Measurements from ENCODE around the gene CSNK1G2.

CSNK1G2 gene

DNA sequence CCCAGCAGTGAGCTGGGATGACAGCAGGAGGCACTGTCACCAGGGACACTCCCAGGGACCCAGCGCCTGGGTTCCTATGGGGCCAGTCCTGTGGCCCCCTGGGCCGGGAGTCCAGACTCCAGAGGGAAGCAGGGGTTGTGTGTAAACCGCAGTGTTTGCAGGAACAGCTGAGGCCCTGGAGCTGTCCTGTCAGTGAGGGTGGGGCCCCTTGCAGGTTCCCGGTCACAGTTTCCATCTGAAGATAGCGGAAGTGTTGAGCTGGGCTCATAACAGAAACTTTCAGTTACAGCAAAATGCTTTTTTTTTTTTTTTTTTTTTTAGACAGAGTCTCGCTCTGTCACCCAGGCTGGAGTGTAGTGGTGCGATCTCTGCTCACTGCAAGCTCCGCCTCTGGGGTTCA, 17.7 kb upstream of the CSNK1G2 start:
- Histone ChIP-seq H3K27me3 (replicated peaks in 2 of 5; ENCODE audit: control insufficient read depth in 4 of 5, insufficient read depth in 5 of 5, low read length in 4 of 5) (no peaks in the 10 kb centered on the region), H3K4me1 (ENCODE audit: control extremely low read depth in 1 of 4, control insufficient read depth in 4 of 4, insufficient read depth in 4 of 4, low read length in 3 of 4) (no peaks in the 10 kb centered on the region), H3K36me3 (ENCODE audit: control insufficient read depth in 4 of 4, insufficient read depth in 4 of 4, low read length in 3 of 4) (peaks cover 0 to 58% (median 34%) of the 10 kb centered on the region in 4 experiments), H3K27ac (ENCODE audit: insufficient read depth in 1 of 2, low read depth in 1 of 2, low read length in 2 of 2, poor library complexity in 1 of 2, severe bottlenecking in 2 of 2) (no peak overlapping the region), H3K9me3 (ENCODE audit: control extremely low read depth in 1 of 5, control insufficient read depth in 4 of 5, insufficient read depth in 2 of 5, low read depth in 1 of 5, low read length in 4 of 5) (no peaks in the 10 kb centered on the region), H3K4me3 (ENCODE audit: control insufficient read depth in 1 of 7, extremely low read depth in 1 of 7, insufficient read depth in 4 of 7, low read depth in 2 of 7, low read length in 6 of 7) (no peak overlapping the region)
- ChIA-PET POLR2A (no interaction called here), CTCF (interaction anchor here (1.0 to 1.3 kb wide), 5 partner anchors 22 to 130 kb away, joined by 3 to 4 read pairs (median 3); no protein-coding TSS in a partner anchor)
- no peak for DNase-seq
- WGBS (ENCODE audit: insufficient coverage) = 83% methylated on average over 3 of the region's 8 CpGs

DNA sequence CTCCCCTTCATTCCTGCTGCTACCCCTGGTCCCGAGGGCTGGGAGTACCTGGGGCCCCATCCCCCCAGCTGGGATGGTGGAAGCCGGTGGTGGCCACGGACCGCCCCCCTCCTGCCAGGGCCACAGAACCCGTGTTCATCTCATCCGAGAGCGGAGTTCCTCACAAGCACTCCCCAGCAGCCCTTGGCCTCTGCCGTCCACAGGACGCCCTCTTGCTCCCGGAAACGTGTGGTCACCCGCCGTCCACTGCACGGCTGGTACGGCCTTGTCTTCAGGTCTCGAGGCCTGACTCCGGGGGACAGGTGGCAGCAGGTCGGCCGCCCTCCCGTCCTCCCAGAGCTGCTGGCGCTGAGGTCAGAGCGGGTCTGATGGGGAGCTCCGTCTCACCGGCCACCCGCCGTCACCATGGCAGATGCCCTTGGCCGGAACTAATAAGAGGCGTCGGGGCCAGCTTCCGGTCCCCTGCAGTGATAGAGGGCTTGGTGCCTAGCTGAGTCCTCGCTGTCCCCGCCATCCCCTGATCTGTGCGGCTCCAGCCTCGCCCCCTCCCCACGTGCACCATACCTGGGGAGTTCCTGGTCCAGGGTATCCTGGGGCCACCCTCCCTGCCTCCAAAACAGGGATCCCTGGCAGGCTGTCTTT, 16.5 kb upstream of the CSNK1G2 start:
- CTCF ChIA-PET = interaction anchor here (1.0 to 1.3 kb wide), 5 partner anchors 21 to 156 kb away, joined by 3 to 4 read pairs (median 3); no protein-coding TSS in a partner anchor
- POLR2A ChIA-PET = no interaction called here
- H3K27ac ChIP-seq (ENCODE audit: insufficient read depth in 1 of 2, low read depth in 1 of 2, low read length in 2 of 2, poor library complexity in 1 of 2, severe bottlenecking in 2 of 2) = no peak overlapping the region
- H3K9me3 ChIP-seq (ENCODE audit: control extremely low read depth in 1 of 5, control insufficient read depth in 4 of 5, insufficient read depth in 2 of 5, low read depth in 1 of 5, low read length in 4 of 5) = no peaks in the 10 kb centered on the region
- 97% methylated on average over 31 of the region's 35 CpGs for WGBS (ENCODE audit: insufficient coverage)
- no peak for DNase-seq
- H3K36me3 ChIP-seq (ENCODE audit: control insufficient read depth in 4 of 4, insufficient read depth in 4 of 4, low read length in 3 of 4) = peaks cover 0 to 50% (median 28%) of the 10 kb centered on the region in 4 experiments
- H3K4me1 ChIP-seq (ENCODE audit: control extremely low read depth in 1 of 4, control insufficient read depth in 4 of 4, insufficient read depth in 4 of 4, low read length in 3 of 4) = peaks cover 0 to 5% (median 4%) of the 10 kb centered on the region in 4 experiments
- no peaks in the 10 kb centered on the region for H3K27me3 ChIP-seq (replicated peaks in 2 of 5; ENCODE audit: control insufficient read depth in 4 of 5, insufficient read depth in 5 of 5, low read length in 4 of 5)
- no peak overlapping the region for H3K4me3 ChIP-seq (ENCODE audit: control insufficient read depth in 1 of 7, extremely low read depth in 1 of 7, insufficient read depth in 4 of 7, low read depth in 2 of 7, low read length in 6 of 7)

DNA sequence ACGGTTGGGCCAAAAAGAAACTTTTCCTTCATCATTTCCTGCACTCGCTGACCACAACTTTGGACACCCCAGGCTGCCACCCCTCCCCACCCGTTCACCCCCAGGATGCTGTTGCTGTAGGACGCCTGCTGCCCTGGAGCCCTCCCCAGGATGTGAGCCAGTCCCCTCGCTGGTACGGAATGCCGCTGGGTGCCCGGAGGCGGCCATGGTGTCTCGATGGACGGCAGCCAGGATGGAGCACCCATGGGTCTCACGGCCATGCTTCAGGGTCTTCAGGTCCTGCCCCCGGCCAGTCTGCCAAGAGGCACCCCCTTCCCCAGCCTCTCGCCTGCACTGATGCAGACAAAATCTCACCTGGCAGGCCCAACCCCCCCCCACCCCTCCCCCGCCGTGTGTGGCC, 15.4 kb upstream of the CSNK1G2 start:
- H3K27me3 ChIP-seq (replicated peaks in 2 of 5; ENCODE audit: control insufficient read depth in 4 of 5, insufficient read depth in 5 of 5, low read length in 4 of 5) = no peaks in the 10 kb centered on the region
- H3K9me3 ChIP-seq (ENCODE audit: control extremely low read depth in 1 of 5, control insufficient read depth in 4 of 5, insufficient read depth in 2 of 5, low read depth in 1 of 5, low read length in 4 of 5) = no peaks in the 10 kb centered on the region
- CTCF ChIA-PET = no interaction called here
- WGBS (ENCODE audit: insufficient coverage) = 90% methylated on average over 11 of the region's 16 CpGs
- H3K27ac ChIP-seq (ENCODE audit: insufficient read depth in 1 of 2, low read depth in 1 of 2, low read length in 2 of 2, poor library complexity in 1 of 2, severe bottlenecking in 2 of 2) = no peak overlapping the region
- DNase-seq = no peak
- POLR2A ChIA-PET = no interaction called here
- peaks cover 0 to 42% (median 24%) of the 10 kb centered on the region in 4 experiments for H3K36me3 ChIP-seq (ENCODE audit: control insufficient read depth in 4 of 4, insufficient read depth in 4 of 4, low read length in 3 of 4)
- no peak overlapping the region for H3K4me3 ChIP-seq (ENCODE audit: control insufficient read depth in 1 of 7, extremely low read depth in 1 of 7, insufficient read depth in 4 of 7, low read depth in 2 of 7, low read length in 6 of 7)
- peaks cover 0 to 13% (median 11%) of the 10 kb centered on the region in 4 experiments for H3K4me1 ChIP-seq (ENCODE audit: control extremely low read depth in 1 of 4, control insufficient read depth in 4 of 4, insufficient read depth in 4 of 4, low read length in 3 of 4)

DNA sequence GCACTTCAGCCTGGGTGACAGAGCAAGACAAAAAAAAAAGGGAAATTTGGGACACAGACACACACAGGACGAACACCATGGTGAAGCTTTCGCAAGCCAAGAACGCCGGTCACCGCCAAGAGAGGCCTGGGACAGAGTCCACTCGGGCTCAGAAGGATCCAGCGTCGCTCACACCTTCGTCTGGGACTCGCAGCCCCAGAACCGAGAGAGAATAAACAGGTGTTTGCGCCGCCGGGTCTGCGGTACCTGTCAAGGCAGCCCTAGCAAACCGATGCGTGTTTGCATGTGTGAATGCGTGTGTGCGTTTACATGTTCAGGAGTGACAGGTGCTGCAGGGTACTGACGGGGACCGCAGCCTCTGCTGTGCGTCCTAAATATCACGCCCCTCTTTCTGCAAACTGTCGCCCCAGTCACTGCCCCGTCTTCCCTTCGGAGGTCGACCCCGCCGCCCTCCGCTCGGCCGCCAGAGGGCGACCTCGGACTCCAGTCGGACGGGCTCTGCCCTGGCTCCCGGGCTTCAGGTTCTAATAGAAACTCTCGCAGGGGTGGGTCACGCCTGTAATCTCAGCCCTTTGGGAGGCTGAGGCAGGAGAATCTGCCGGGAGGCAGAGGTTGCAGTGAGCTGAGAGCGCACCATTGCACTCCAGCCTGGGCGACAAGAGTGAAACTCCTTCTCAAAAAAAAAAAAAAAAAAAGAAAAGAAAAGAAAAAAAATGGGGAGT, 11.8 kb upstream of the CSNK1G2 start:
- no peaks in the 10 kb centered on the region for H3K27me3 ChIP-seq (replicated peaks in 2 of 5; ENCODE audit: control insufficient read depth in 4 of 5, insufficient read depth in 5 of 5, low read length in 4 of 5)
- no peak overlapping the region for H3K27ac ChIP-seq (ENCODE audit: insufficient read depth in 1 of 2, low read depth in 1 of 2, low read length in 2 of 2, poor library complexity in 1 of 2, severe bottlenecking in 2 of 2)
- peaks cover 0 to 13% (median 8%) of the 10 kb centered on the region in 4 experiments for H3K36me3 ChIP-seq (ENCODE audit: control insufficient read depth in 4 of 4, insufficient read depth in 4 of 4, low read length in 3 of 4)
- H3K4me1 ChIP-seq (ENCODE audit: control extremely low read depth in 1 of 4, control insufficient read depth in 4 of 4, insufficient read depth in 4 of 4, low read length in 3 of 4) = peaks cover 0 to 16% (median 11%) of the 10 kb centered on the region in 4 experiments
- ChIA-PET POLR2A (interaction anchor here (0.5 to 1.1 kb wide), 2 partner anchors 13 to 496 kb away, joined by 3 to 4 read pairs; no protein-coding TSS in a partner anchor), CTCF (interaction anchor here (0.8 to 3.0 kb wide), 12 partner anchors 10 to 101 kb away, joined by 3 to 18 read pairs (median 4); no protein-coding TSS in a partner anchor)
- peak overlapping the region in 6 of 7 experiments; percentile 39 to 77 (median 60) for H3K4me3 ChIP-seq (ENCODE audit: control insufficient read depth in 1 of 7, extremely low read depth in 1 of 7, insufficient read depth in 4 of 7, low read depth in 2 of 7, low read length in 6 of 7)
- DNase-seq = peak; percentile 78 to 87 (median 86)
- whole genome bisulfite sequencing (ENCODE audit: insufficient coverage) = 14% methylated on average over 25 of the region's 42 CpGs
- peaks cover 0 to 1% (median 0%) of the 10 kb centered on the region in 5 experiments for H3K9me3 ChIP-seq (ENCODE audit: control extremely low read depth in 1 of 5, control insufficient read depth in 4 of 5, insufficient read depth in 2 of 5, low read depth in 1 of 5, low read length in 4 of 5)

DNA sequence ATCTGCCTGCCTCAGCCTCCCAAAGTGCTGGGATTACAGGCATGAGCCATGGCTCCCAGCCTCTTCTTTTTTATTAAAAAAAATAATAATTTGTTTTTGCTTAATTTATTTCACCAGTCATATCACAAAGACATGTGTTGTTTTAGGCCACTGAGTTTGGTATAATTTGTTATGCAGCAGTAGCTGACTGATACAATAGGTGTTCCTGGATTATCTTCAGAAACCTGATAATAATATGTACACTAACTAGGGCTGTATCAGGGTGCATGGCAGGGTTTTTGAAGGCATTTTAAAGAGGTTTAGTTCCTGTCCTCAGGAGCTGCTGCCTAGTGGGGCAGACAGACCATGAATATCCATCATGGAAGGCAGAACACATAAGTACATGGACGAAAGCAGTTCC, 9.5 kb upstream of the CSNK1G2 start:
- ChIA-PET CTCF (interaction anchor here (2.1 to 3.0 kb wide), 2 partner anchors 33 to 36 kb away, joined by 6 to 18 read pairs; no protein-coding TSS in a partner anchor), POLR2A (no interaction called here)
- H3K4me3 ChIP-seq (ENCODE audit: control insufficient read depth in 1 of 7, extremely low read depth in 1 of 7, insufficient read depth in 4 of 7, low read depth in 2 of 7, low read length in 6 of 7) = no peak overlapping the region
- no peaks in the 10 kb centered on the region for H3K27me3 ChIP-seq (replicated peaks in 2 of 5; ENCODE audit: control insufficient read depth in 4 of 5, insufficient read depth in 5 of 5, low read length in 4 of 5)
- 100% methylated on average over 1 of the region's 1 CpG for WGBS (ENCODE audit: insufficient coverage)
- H3K9me3 ChIP-seq (ENCODE audit: control extremely low read depth in 1 of 5, control insufficient read depth in 4 of 5, insufficient read depth in 2 of 5, low read depth in 1 of 5, low read length in 4 of 5) = peaks cover 0 to 1% (median 0%) of the 10 kb centered on the region in 5 experiments
- peaks cover 0 to 16% (median 11%) of the 10 kb centered on the region in 4 experiments for H3K4me1 ChIP-seq (ENCODE audit: control extremely low read depth in 1 of 4, control insufficient read depth in 4 of 4, insufficient read depth in 4 of 4, low read length in 3 of 4)
- no peak overlapping the region for H3K27ac ChIP-seq (ENCODE audit: insufficient read depth in 1 of 2, low read depth in 1 of 2, low read length in 2 of 2, poor library complexity in 1 of 2, severe bottlenecking in 2 of 2)
- H3K36me3 ChIP-seq (ENCODE audit: control insufficient read depth in 4 of 4, insufficient read depth in 4 of 4, low read length in 3 of 4) = no peaks in the 10 kb centered on the region
- no peak for DNase-seq

DNA sequence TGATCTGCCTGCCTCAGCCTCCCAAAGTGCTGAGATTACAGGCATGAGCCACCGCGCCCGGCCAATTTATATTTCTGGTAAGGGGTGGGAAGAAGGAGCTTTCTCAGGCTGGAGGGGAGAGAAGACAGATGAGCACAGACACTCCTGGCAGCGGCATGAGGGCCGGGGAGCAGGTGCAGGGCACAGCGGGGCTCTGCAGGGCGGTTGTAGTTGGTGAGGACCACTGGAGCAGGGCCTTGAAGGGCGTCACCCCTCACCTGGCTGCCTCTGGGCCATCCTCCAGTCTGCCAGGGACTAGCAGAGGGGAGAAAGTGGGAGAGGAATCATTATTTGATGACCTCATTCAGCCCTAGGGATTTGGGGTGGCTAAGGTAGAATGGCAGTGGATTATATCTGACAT, 8.6 kb upstream of the CSNK1G2 start:
- POLR2A ChIA-PET = no interaction called here
- DNase-seq = no peak

More for the DNA sequence above, 8.6 kb upstream of the CSNK1G2 start:
- Histone ChIP-seq H3K27me3 (replicated peaks in 2 of 5; ENCODE audit: control insufficient read depth in 4 of 5, insufficient read depth in 5 of 5, low read length in 4 of 5) (no peaks in the 10 kb centered on the region), H3K36me3 (ENCODE audit: control insufficient read depth in 4 of 4, insufficient read depth in 4 of 4, low read length in 3 of 4) (no peaks in the 10 kb centered on the region), H3K9me3 (ENCODE audit: control extremely low read depth in 1 of 5, control insufficient read depth in 4 of 5, insufficient read depth in 2 of 5, low read depth in 1 of 5, low read length in 4 of 5) (peaks cover 0 to 1% (median 0%) of the 10 kb centered on the region in 5 experiments), H3K27ac (ENCODE audit: insufficient read depth in 1 of 2, low read depth in 1 of 2, low read length in 2 of 2, poor library complexity in 1 of 2, severe bottlenecking in 2 of 2) (no peak overlapping the region), H3K4me3 (ENCODE audit: control insufficient read depth in 1 of 7, extremely low read depth in 1 of 7, insufficient read depth in 4 of 7, low read depth in 2 of 7, low read length in 6 of 7) (no peak overlapping the region), H3K4me1 (ENCODE audit: control extremely low read depth in 1 of 4, control insufficient read depth in 4 of 4, insufficient read depth in 4 of 4, low read length in 3 of 4) (peaks cover 0 to 16% (median 11%) of the 10 kb centered on the region in 4 experiments)
- WGBS (ENCODE audit: insufficient coverage) = 94% methylated on average over 6 of the region's 8 CpGs
- CTCF ChIA-PET = interaction anchor here (1.0 to 1.7 kb wide), 4 partner anchors 12 to 32 kb away, joined by 3 to 6 read pairs (median 4); no protein-coding TSS in a partner anchor
